ENCODE data around the gene HCFC1R1.

The HCFC1R1 gene

GRCh38 chr16:3019594-3020246 lies 4.0 kb downstream of the HCFC1R1 start:
- no peak overlapping the region for H3K27ac ChIP-seq (replicated peaks; ENCODE audit: low read length)
- H3K14ac ChIP-seq (ENCODE audit: low read length): no peak overlapping the region
- no peaks in the 10 kb centered on the region for H3K36me3 ChIP-seq (replicated peaks in 1 of 2; ENCODE audit: control insufficient read depth in 2 of 2, insufficient read depth in 2 of 2, low read length in 2 of 2)
- H2BK120ac ChIP-seq (ENCODE audit: low read depth, low read length): no peak overlapping the region
- H3K23ac ChIP-seq (ENCODE audit: low read depth, low read length, poor library complexity): peak overlapping the region; percentile 98
- H3K79me1 ChIP-seq (ENCODE audit: low read depth, low read length): peaks cover 9% of the 10 kb centered on the region
- peak overlapping the region; percentile 53 for H2BK5ac ChIP-seq (ENCODE audit: low read length)
- no peak overlapping the region for H3K9ac ChIP-seq (ENCODE audit: low read depth, low read length, poor library complexity)
- WGBS, 2 donors (ENCODE audit: extremely low coverage in 2 of 2, insufficient read length in 2 of 2, insufficient replicate concordance in 1 of 2): no CpG with 5 or more reads among the region's 40 CpGs
- peak overlapping the region; percentile 46 for H2AK5ac ChIP-seq (ENCODE audit: low read depth, low read length)
- peak overlapping the region; percentile 93 for H2AFZ ChIP-seq (ENCODE audit: low read length)
- peak overlapping the region; percentile 67 for H2BK15ac ChIP-seq (ENCODE audit: low read length)
- no peak overlapping the region for H2BK12ac ChIP-seq (ENCODE audit: low read length)
- H3K4me3 ChIP-seq (ENCODE audit: low read length in 2 of 2): peak overlapping the region; percentile 46 to 51
- H3K9me3 ChIP-seq (replicated peaks in 1 of 2; ENCODE audit: control insufficient read depth in 2 of 2, insufficient read depth in 1 of 2, low read depth in 1 of 2, low read length in 2 of 2): no peaks in the 10 kb centered on the region
- H4K91ac ChIP-seq (ENCODE audit: low read depth, low read length, poor library complexity): no peak overlapping the region
- H3K4me1 ChIP-seq (ENCODE audit: control insufficient read depth in 2 of 2, insufficient read depth in 1 of 2, low read depth in 1 of 2, low read length in 2 of 2): peaks cover 25 to 29% of the 10 kb centered on the region in 2 donors
- H4K8ac ChIP-seq (ENCODE audit: low read depth, low read length): peak overlapping the region; percentile 43
- DNase-seq (ENCODE audit: low spot score): no peak
- peak overlapping the region; percentile 85 for H3K18ac ChIP-seq (ENCODE audit: low read length)
- no peak overlapping the region for H3K4ac ChIP-seq (ENCODE audit: low read length)
- peaks cover 0 to 24% (median 9%) of the 10 kb centered on the region in 3 experiments for H3K27me3 ChIP-seq (ENCODE audit: control insufficient read depth in 3 of 3, insufficient read depth in 3 of 3, low read depth in 1 of 3, low read length in 3 of 3)
- H3K4me2 ChIP-seq (ENCODE audit: insufficient read depth, low read length, poor library complexity, severe bottlenecking): peak overlapping the region; percentile 73

GRCh38 chr16:3017794-3018506 lies 5.8 kb downstream of the HCFC1R1 start, which contains the start of gene CLDN6:
Gene CLDN6 (minus strand): TSS chr16:3018183. CDS start chr16:3016021, 2,162 bp downstream.
- peak; percentile 77 for DNase-seq (ENCODE audit: low spot score)
- Histone ChIP-seq H2AFZ (ENCODE audit: low read length) (peak within 1 kb of the TSS; percentile 34), H3K9ac (ENCODE audit: low read depth, low read length, poor library complexity) (peak within 1 kb of the TSS; percentile 34), H3K14ac (ENCODE audit: low read length) (peak within 1 kb of the TSS; percentile 38), H3K79me1 (ENCODE audit: low read depth, low read length) (peaks cover 6% of the 10 kb centered on the region), H4K8ac (ENCODE audit: low read depth, low read length) (peak within 1 kb of the TSS; percentile 92), H2BK120ac (ENCODE audit: low read depth, low read length) (no peak within 1 kb of the TSS), H3K18ac (ENCODE audit: low read length) (peak within 1 kb of the TSS; percentile 94), H2BK5ac (ENCODE audit: low read length) (peak within 1 kb of the TSS; percentile 39), H3K27me3 (ENCODE audit: control insufficient read depth in 3 of 3, insufficient read depth in 3 of 3, low read depth in 1 of 3, low read length in 3 of 3) (peaks cover 7 to 41% (median 20%) of the 10 kb centered on the region in 3 experiments), H3K23ac (ENCODE audit: low read depth, low read length, poor library complexity) (peak within 1 kb of the TSS; percentile 94), H2BK12ac (ENCODE audit: low read length) (no peak within 1 kb of the TSS), H3K4me3 (ENCODE audit: low read length in 2 of 2) (peak within 1 kb of the TSS in 1 of 2 donors; percentile 78), H4K91ac (ENCODE audit: low read depth, low read length, poor library complexity) (no peak within 1 kb of the TSS), H3K36me3 (replicated peaks in 1 of 2; ENCODE audit: control insufficient read depth in 2 of 2, insufficient read depth in 2 of 2, low read length in 2 of 2) (no peaks in the 10 kb centered on the region), H3K4me2 (ENCODE audit: insufficient read depth, low read length, poor library complexity, severe bottlenecking) (peak within 1 kb of the TSS; percentile 84), H3K4me1 (ENCODE audit: control insufficient read depth in 2 of 2, insufficient read depth in 1 of 2, low read depth in 1 of 2, low read length in 2 of 2) (peaks cover 17 to 22% of the 10 kb centered on the region in 2 donors), H2AK5ac (ENCODE audit: low read depth, low read length) (peak within 1 kb of the TSS; percentile 36), H3K27ac (replicated peaks; ENCODE audit: low read length) (no peak within 1 kb of the TSS), H3K4ac (ENCODE audit: low read length) (no peak within 1 kb of the TSS), H2BK15ac (ENCODE audit: low read length) (peak within 1 kb of the TSS; percentile 83), H3K9me3 (replicated peaks in 1 of 2; ENCODE audit: control insufficient read depth in 2 of 2, insufficient read depth in 1 of 2, low read depth in 1 of 2, low read length in 2 of 2) (no peaks in the 10 kb centered on the region)
- no CpG with 5 or more reads among the region's 52 CpGs for WGBS, 2 donors (ENCODE audit: extremely low coverage in 2 of 2, insufficient read length in 2 of 2, insufficient replicate concordance in 1 of 2)

GRCh38 chr16:3017344-3017743 lies 6.4 kb downstream of the HCFC1R1 start:
- Histone ChIP-seq H3K9ac (ENCODE audit: low read depth, low read length, poor library complexity) (no peak overlapping the region), H3K14ac (ENCODE audit: low read length) (peak overlapping the region; percentile 38), H2BK5ac (ENCODE audit: low read length) (peak overlapping the region; percentile 39), H3K18ac (ENCODE audit: low read length) (peak overlapping the region; percentile 85), H2BK12ac (ENCODE audit: low read length) (no peak overlapping the region), H3K23ac (ENCODE audit: low read depth, low read length, poor library complexity) (no peak overlapping the region), H4K91ac (ENCODE audit: low read depth, low read length, poor library complexity) (no peak overlapping the region), H2BK15ac (ENCODE audit: low read length) (peak overlapping the region; percentile 83), H3K4ac (ENCODE audit: low read length) (no peak overlapping the region), H3K4me1 (ENCODE audit: control insufficient read depth in 2 of 2, insufficient read depth in 1 of 2, low read depth in 1 of 2, low read length in 2 of 2) (peaks cover 11 to 18% of the 10 kb centered on the region in 2 donors), H3K36me3 (replicated peaks in 1 of 2; ENCODE audit: control insufficient read depth in 2 of 2, insufficient read depth in 2 of 2, low read length in 2 of 2) (no peaks in the 10 kb centered on the region), H2AFZ (ENCODE audit: low read length) (no peak overlapping the region), H4K8ac (ENCODE audit: low read depth, low read length) (no peak overlapping the region), H2BK120ac (ENCODE audit: low read depth, low read length) (no peak overlapping the region), H2AK5ac (ENCODE audit: low read depth, low read length) (peak overlapping the region; percentile 36), H3K9me3 (replicated peaks in 1 of 2; ENCODE audit: control insufficient read depth in 2 of 2, insufficient read depth in 1 of 2, low read depth in 1 of 2, low read length in 2 of 2) (no peaks in the 10 kb centered on the region), H3K4me2 (ENCODE audit: insufficient read depth, low read length, poor library complexity, severe bottlenecking) (peak overlapping the region; percentile 84), H3K79me1 (ENCODE audit: low read depth, low read length) (peaks cover 6% of the 10 kb centered on the region), H3K27ac (replicated peaks; ENCODE audit: low read length) (no peak overlapping the region), H3K27me3 (ENCODE audit: control insufficient read depth in 3 of 3, insufficient read depth in 3 of 3, low read depth in 1 of 3, low read length in 3 of 3) (peaks cover 7 to 47% (median 26%) of the 10 kb centered on the region in 3 experiments), H3K4me3 (ENCODE audit: low read length in 2 of 2) (peak overlapping the region in 1 of 2 donors; percentile 76)
- DNase-seq (ENCODE audit: low spot score): no peak
- no CpG with 5 or more reads among the region's 20 CpGs for WGBS, 2 donors (ENCODE audit: extremely low coverage in 2 of 2, insufficient read length in 2 of 2, insufficient replicate concordance in 1 of 2)

All from neuronal stem cell (in vitro differentiated cells).